Stimulated activated memory B cell treated with anti-CD40 and anti-IgM and Interleukin-4, amounts not matched to agents 10 μg/mL and 1 μg/mL and 100 μg/mL, for 72 hours (primary cell): ENCODE measurements around the gene ETHE1.

Source experiments
- ATAC-seq: fragments of 150-1000 bp; cut with Tn5 transposase; 2 replicates; pipeline ENCODE4 v1.10.0; 2021
- H3K27ac Mint-ChIP-seq: one replicate; pipeline ENCODE4 v1.8.0; 2022; ENCODE audit warnings: mild to moderate bottlenecking, mixed read lengths
- H3K27me3 Mint-ChIP-seq: one replicate; pipeline ENCODE4 v1.8.0; 2022; ENCODE audit warnings: mixed read lengths
- H3K36me3 Mint-ChIP-seq: one replicate; pipeline ENCODE4 v1.8.0; 2022; ENCODE audit warnings: mixed read lengths
- H3K4me1 Mint-ChIP-seq: one replicate; pipeline ENCODE4 v1.8.0; 2022; ENCODE audit warnings: mixed read lengths
- H3K4me3 Mint-ChIP-seq: one replicate; pipeline ENCODE4 v1.8.0; 2022; ENCODE audit warnings: mild to moderate bottlenecking, moderate library complexity, mixed read lengths
- H3K9me3 Mint-ChIP-seq: one replicate; pipeline ENCODE4 v1.8.0; 2022; ENCODE audit warnings: mixed read lengths

ETHE1 gene

DNA sequence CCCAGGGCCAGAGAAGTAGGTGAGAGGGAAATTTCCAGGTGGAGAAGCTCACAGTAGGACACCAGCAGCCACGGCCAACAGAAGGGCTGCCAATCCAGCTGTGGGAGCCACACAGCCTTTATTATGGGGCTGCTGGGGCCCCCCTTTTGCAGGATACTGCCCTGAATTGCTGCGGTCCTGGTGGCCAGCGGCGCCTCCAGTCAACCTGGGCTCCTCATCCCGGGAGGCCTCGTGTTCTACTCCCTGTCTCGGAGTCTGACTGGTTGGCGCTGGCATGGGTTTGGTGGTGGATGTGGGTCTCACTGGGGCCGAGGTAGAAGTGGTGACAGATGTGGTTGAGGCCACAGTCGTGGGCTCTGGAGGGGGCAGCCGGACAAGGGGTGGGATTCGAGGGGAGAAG lies 65.7 kb downstream of the ETHE1 start:
- no peaks in the 10 kb centered on the region for H3K9me3 Mint-ChIP-seq
- H3K4me1 Mint-ChIP-seq = peaks cover 31% of the 10 kb centered on the region
- H3K27ac Mint-ChIP-seq = peak overlapping the region; percentile 52
- ATAC-seq = no peak
- H3K4me3 Mint-ChIP-seq = no peak overlapping the region
- H3K27me3 Mint-ChIP-seq = peaks cover 12% of the 10 kb centered on the region
- no peaks in the 10 kb centered on the region for H3K36me3 Mint-ChIP-seq

DNA sequence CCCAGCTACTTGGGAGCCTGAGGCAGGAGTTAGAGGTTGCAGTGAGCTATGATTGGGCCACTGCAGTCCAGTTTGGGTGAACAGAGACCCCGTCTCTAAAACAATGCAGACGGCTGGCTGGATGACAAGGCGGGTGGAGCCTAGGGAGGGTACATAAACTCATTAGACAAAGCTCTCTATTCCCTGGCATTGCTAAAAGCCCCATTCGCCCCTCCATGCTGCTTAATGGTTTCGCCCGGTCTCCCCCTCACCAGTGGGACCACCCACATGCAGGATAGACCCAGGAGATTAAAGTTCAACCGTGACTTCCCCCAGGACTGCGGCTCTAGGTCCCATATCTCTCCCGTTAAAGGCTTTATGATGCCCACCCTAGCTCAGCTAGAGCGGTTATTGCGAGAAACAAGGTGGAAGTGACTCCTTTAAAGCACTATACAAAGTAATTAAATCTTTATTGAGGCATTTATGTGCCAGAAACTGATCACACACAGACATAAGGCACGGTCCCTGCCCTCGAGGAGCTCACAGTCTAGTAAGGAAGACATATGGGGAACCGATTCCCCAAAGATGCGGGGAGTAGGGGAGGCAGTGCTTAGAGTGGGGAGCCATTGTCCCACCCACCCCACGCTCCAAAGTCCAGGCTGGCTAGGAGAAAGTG lies 66.5 kb downstream of the ETHE1 start:
- H3K27ac Mint-ChIP-seq = peak overlapping the region; percentile 52
- peaks cover 38% of the 10 kb centered on the region for H3K4me1 Mint-ChIP-seq
- H3K27me3 Mint-ChIP-seq = peaks cover 4% of the 10 kb centered on the region
- no peak for ATAC-seq
- H3K4me3 Mint-ChIP-seq = no peak overlapping the region
- no peaks in the 10 kb centered on the region for H3K36me3 Mint-ChIP-seq
- H3K9me3 Mint-ChIP-seq = no peaks in the 10 kb centered on the region

DNA sequence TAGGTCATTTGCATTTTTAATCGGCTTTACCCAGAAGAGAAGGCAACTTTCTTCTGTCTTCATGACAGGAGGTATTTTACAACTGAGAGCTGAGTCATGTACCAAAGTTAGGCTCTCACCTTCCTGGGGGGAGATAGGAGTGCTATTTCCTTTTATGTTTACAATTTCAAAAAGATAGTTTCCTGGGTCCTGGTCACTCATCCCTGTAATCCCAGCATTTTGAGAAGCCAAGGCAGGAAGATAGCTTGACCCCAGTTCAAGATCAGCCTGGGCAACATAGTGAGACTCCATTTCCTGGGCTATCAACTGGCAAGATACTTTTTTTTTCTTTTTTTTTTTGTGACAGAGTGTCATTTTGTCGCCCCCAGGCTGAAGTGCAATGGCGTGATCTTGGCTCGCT lies 69.2 kb downstream of the ETHE1 start:
- Mint-ChIP-seq H3K9me3 (no peaks in the 10 kb centered on the region), H3K4me3 (no peak overlapping the region), H3K27me3 (no peaks in the 10 kb centered on the region), H3K36me3 (no peaks in the 10 kb centered on the region), H3K4me1 (peaks cover 25% of the 10 kb centered on the region), H3K27ac (no peak overlapping the region)
- ATAC-seq = no peak
